ENCODE measurements around the gene NKD2.

DNA sequence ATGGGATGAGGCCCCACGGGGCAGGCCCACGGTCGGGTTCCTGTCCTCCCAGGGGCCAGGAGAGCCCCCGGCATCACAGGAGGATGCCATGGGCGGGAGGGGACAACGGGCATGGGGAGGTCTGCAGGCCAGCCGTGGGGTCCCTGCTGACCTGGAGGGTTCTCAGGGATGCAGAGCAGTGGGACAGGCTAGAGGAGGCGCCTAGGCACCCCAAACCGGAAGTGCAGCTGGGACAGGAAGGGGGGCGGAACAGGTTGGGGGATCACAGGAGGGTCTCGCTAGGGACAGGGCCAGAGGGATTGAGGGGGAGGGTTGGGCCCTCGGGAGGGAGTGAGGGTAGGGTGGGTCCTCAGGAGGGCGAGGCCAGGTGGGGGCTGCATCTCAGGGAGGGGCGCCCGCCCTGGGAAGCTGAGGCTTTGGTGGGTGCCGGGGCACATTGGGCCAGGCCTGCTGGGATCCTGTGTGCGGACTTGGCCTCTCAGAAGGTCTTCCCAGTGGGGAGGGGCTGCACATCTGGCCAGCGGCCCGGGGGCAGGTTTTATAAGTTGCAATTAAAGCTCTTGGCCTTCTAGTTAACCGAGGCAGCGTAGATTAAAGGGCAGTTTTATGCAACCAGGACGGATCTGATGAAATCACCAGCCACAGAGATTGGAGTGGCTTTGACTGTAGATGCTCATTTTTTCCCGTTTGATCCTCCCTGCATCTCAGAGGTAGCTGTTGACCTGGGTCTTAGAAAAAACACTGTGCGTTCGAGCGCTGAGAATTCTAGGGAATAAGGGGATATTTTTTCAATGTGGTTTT lies 20.1 kb downstream of the NKD2 start:
- no peak for TF ChIP-seq ZNF232 (CRISPR knock-in tag; IDR thresholded peaks at IDR 0.05)
- TF ChIP-seq, protein P1, sequence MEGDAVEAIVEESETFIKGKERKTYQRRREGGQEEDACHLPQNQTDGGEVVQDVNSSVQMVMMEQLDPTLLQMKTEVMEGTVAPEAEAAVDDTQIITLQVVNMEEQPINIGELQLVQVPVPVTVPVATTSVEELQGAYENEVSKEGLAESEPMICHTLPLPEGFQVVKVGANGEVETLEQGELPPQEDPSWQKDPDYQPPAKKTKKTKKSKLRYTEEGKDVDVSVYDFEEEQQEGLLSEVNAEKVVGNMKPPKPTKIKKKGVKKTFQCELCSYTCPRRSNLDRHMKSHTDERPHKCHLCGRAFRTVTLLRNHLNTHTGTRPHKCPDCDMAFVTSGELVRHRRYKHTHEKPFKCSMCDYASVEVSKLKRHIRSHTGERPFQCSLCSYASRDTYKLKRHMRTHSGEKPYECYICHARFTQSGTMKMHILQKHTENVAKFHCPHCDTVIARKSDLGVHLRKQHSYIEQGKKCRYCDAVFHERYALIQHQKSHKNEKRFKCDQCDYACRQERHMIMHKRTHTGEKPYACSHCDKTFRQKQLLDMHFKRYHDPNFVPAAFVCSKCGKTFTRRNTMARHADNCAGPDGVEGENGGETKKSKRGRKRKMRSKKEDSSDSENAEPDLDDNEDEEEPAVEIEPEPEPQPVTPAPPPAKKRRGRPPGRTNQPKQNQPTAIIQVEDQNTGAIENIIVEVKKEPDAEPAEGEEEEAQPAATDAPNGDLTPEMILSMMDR (IDR thresholded peaks at IDR 0.05): no peak
- TF ChIP-seq SOX15 (CRISPR knock-in tag; IDR thresholded peaks at IDR 0.05): no peak
- no peak for TF ChIP-seq ZNF671 (CRISPR knock-in tag; IDR thresholded peaks at IDR 0.05)
- TF ChIP-seq E2F4 (CRISPR knock-in tag; IDR thresholded peaks at IDR 0.05; ENCODE audit: borderline replicate concordance, low read depth): no peak

All from WTC11 (cell line).